Measurements from ENCODE around the gene PRSS38. TPM values are rescaled to one million over a fixed set of nuclear protein-coding genes. Genes with fewer than 3 reads are reported as not detected.

The PRSS38 gene
- total RNA-seq, 1 donor from 2014 or later = not detected

DNA sequence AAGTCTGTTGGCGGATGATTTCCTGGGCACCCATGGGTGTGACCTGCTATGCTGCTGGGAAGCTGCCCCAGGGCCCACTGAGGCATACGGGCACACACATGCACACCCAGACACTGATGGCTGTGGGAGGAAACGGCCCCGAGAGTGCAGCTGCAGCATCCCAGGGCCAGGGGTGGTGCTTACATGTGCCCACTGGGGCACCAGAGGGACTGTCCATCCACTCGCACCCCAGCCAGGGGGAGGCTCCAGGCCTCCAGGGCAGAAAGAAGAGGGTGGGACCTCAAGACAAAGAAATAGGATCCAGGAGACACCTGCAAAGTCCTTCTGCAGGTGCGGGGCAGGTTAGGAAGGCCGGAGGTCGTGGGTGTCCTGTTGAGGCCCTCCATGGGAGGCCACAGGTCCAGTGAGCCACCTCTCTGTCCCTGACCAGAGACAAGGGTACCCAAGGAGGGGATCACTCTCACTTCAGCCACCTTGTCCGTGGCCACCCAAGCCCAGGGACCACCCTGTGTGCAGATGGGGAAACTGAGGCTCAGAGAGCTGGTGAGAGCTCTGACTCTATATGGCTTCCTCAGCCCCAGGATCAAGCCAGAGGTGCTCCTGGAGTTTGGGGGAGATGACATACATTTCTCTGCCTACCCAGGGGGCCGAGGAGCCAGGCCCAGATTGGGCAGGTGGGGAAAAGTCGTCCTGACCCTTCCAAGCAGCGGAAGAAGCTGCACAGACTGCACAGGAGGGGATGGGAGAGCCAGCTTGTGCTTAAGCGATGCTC is 75.2 kb downstream of the PRSS38 start:
- DNase-seq (no peak), ATAC-seq (ENCODE audit: poor library complexity) (no peak)
- intact Hi-C loops (cut with DNase I) = no loop called here

DNA sequence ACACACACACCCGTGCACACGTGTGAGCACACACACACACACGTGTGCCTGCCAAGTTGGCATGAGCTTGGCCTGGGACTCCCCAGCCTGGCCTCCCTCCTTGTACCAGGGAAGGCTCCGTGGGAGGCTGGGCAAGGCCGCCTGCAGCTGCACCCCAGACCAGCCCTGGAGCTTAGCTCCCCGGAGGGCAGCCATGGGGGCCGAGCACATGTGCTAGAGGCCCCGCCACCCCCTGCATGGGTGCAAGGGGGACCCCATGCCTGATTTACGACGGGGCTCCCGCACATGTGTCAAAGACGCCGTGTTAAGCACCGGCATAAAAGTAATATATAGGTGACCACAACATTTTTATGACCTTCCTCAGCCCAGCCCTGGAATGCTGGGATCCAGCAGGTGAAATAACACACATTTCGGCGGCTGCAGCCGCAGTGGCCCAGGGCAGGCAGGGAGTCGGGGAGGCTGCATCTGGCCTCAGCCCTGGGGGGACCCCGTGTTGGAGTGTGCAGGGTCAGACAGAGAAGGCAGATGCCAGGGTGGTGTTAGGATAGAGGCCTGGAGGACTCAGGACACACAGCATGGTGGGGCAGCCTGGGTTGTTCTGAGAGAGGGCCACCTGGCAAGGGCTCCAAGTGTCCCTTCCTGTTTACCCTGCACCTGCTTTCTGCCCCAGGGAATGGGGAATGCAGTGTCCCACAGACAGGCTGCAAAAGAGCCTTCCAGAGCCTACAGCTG is 75.9 kb downstream of the PRSS38 start:
- DNase-seq = no peak
- intact Hi-C loops (cut with DNase I) = no loop called here
- no peak for ATAC-seq (ENCODE audit: poor library complexity)

DNA sequence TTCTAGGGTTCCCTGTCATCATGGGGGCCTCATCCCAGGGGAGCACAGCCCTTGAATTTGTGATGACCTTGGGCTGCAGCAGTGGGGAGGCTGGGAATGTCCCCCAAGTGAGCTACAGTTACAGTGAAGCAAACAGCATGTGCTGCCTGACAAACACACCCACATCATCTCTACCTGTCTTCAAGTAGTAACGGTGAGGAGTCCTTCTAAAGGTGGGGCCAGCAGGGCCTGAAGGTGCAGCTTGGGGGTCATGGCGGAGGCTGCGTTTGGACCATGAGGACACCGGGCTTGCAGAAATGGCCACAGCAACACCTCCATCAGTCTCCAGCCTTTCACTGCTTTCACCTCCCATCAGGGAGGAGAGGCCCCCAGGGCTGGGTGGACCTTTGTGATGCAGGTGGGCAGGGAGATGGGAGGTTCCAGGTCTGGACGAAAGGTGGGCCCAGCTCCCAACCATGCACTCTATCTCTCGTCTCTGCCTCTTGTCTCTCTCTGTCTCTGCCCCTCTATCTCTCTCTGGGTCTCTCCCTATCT is 76.5 kb downstream of the PRSS38 start:
- ATAC-seq (ENCODE audit: poor library complexity) (no peak), DNase-seq (no peak)
- intact Hi-C loops (cut with DNase I) = no loop called here

DNA sequence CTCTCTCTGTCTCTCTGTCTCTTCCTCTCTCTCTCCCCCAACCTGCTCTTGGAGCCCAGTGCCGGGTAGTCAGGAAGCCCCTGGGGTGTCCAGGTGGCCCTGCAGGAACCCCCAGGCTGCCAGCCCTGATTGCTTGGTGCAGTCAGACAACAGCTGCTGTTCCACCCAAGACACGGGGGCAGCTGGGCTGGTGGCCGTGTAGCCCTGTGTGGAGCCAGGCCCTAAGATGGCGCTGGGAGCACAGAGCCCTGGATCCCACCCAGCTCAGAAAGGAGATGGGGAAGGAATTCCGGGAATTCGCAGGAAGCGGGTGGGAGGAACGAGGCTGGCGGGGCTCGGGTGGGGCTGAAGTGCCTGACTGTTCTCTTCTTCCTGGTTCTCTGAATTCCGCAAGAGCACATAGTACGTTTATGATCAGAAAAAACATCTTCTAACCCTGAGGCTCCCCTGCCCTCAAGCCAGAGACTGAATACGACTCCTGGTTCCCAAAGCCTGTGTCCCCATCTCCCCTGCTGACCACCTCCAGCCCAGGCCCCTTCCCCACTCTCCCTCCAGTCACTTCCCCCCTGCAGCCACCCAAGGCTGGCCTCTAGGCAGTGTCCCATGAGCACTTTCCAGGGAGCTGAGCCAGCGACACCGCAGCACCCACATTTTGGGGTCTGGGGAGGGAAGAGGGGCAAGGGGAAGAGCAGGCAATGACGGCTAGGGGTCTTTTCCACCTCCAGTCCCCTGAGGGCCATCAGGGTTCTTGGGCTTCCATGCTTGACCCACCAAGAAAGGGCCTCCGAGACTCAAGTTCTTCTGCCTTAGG is 77.2 kb downstream of the PRSS38 start:
- ATAC-seq (ENCODE audit: poor library complexity) = no peak
- intact Hi-C loops (cut with DNase I) = no loop called here
- peak; percentile 39 for DNase-seq

DNA sequence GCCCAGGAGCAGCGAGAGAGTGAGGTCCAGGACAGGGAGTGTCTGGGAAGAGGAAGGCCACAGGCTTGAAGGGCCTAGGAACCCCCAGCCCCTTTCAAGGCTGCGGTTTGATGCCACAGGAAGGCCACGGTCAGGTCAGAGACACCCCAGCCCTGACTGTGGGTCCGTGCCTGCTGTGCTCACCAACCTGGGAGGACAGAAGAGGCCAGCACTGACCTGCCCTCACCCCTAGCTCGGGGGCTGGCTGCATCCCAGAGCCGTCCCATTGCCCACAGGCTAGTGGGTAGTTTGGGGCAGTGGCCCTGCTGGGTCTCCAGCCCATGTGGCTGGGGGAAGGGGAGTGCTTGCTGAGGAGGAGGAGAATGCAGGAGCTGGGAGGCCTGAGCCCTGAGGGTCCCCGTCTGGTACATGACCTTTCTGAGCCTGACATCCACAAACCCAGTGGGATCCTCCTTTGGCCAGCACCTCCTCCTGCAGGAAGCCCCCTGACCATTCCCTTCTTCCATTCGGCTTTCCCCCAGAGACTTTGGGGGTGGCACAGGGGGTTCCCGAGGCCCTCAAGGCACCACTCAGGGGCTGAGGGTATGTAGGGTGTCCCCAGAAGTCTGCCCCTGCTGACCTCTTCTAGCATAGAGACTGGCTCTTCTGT is 77.9 kb downstream of the PRSS38 start:
- DNase-seq (peak; percentile 20), ATAC-seq (ENCODE audit: poor library complexity) (no peak)
- intact Hi-C loops (cut with DNase I) = no loop called here

DNA sequence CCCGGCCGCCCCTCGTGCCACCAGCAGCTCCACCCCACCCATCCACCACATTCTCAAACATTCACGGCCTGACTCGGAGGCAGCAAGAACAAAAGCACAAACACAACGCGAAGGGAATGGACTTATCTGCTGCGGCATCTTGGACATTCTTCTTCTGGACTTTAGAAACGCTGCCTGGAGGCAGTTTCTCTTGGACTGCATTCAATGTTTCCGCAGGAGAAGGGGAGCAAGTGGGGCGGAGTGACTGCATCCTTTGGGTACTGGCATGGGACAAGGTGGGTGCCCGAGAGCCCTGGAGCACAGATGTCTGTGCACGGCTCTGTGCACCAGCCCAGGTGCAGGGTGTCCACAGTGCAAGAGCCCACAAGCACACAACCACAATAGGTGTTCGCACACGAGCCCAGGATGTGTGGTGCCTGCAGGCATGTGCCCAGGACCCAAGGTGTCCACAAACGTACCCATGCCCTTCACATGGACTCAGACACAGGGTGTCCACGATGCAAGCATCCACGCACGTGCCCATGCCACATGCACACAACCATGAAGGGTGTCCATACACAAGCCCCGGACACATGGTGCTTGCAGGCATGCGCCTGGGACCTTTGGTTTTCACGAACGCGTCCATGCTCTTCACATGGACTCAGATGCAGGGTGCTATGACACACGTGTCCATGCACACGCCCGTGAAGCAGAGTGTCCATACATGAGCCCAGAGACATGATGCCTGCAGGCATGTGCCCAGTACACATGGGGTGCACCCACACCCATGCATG is 78.7 kb downstream of the PRSS38 start:
- ATAC-seq (ENCODE audit: poor library complexity) (no peak), DNase-seq (peak; percentile 33)
- intact Hi-C loops (cut with DNase I) = no loop called here

DNA sequence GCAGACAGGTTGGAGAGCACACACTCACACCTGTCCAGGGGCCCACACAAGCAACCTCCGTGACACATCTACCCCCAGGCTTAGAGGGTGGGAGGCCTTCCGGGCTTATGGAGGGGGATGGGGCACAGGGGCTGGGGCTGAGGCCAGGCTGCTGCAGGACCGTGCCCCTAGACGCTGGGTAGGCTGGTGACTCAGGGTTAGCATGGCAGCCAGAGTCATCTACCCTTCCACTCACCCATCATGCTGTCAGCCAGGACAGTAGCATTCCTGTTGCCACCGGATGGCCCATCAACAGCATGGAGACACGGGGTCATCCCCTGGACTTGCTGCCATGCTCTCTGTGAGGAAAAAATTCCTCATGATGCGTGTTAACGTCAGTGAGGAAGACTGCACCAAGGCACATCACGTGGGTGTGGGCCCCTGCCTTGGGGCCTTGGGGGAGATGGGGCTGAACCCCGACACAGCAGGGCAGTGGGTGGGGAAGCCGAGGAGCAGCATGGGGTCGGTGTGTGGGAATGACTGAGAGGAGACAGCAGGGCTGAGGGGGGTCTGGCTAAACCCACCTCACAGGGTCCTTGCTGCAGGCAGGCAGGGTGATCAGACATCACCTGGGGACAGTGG is 79.5 kb downstream of the PRSS38 start:
- no peak for ATAC-seq (ENCODE audit: poor library complexity)
- intact Hi-C loops (cut with DNase I) = no loop called here
- DNase-seq = peak; percentile 11

Other genes starting within 250 kb of the PRSS38 start
- 6.6 TPM for gene JMJD4, start 80.4 kb upstream of the PRSS38 start, total RNA-seq
- gene SNAP47, start 80.2 kb upstream of the PRSS38 start, total RNA-seq = 23.6 TPM
- 0.59 TPM for gene WNT9A, start 132.3 kb downstream of the PRSS38 start, total RNA-seq
- not detected for gene WNT3A, start 191.3 kb downstream of the PRSS38 start, total RNA-seq

Data from Right ventricle myocardium superior (tissue), 1 donor.